GM21723 (cell line): ENCODE measurements around the gene ZBTB42.
A peak's percentile ranks its signal among the peaks of the same experiment; 100 is the strongest.

Experiments used
- ATAC-seq: cut with Tn5 transposase; IDR thresholded peaks from one replicate; pipeline ENCODE4 v1.9.1; 2021; ENCODE audit warnings: mild to moderate bottlenecking, moderate library complexity; ENCODE audit not compliant: unreplicated experiment

Gene ZBTB42

GRCh38 chr14:104794631-104794992, 6.3 kb upstream of the ZBTB42 start:
- ATAC-seq, result peak; percentile 11

GRCh38 chr14:104794993-104795780, 5.7 kb upstream of the ZBTB42 start, which contains the start of gene AKT1:
Gene AKT1, minus strand, starts transcription at chr14:104795748. Its CDS starts 3,105 bp downstream, at chr14:104792643.
- ATAC-seq, result peak; percentile 17

GRCh38 chr14:104795781-104796686, 4.9 kb upstream of the ZBTB42 start:
- peak; percentile 37 for ATAC-seq

- ATAC-seq, result no peak
Measured at GRCh38 chr14:104796687-104797081, 4.2 kb upstream of the ZBTB42 start.

- ATAC-seq, result no peak
Measured at GRCh38 chr14:104797115-104798044, 3.5 kb upstream of the ZBTB42 start.

GRCh38 chr14:104798300-104799243, 2.3 kb upstream of the ZBTB42 start:
- ATAC-seq, result no peak

- no peak for ATAC-seq
Measured at GRCh38 chr14:104799244-104800014, 1.5 kb upstream of the ZBTB42 start.

GRCh38 chr14:104800015-104800770, 708 bp upstream of the ZBTB42 start:
- ATAC-seq, result peak; percentile 55

GRCh38 chr14:104801520-104802393, 856 bp downstream of the ZBTB42 start:
- no peak for ATAC-seq

- no peak for ATAC-seq
Measured at GRCh38 chr14:104802394-104803184, 1.7 kb downstream of the ZBTB42 start.

GRCh38 chr14:104803280-104803911, 2.5 kb downstream of the ZBTB42 start:
- ATAC-seq, result no peak

- ATAC-seq, result no peak
Measured at GRCh38 chr14:104803912-104804410, 3.1 kb downstream of the ZBTB42 start.

GRCh38 chr14:104804481-104805325, 3.8 kb downstream of the ZBTB42 start:
- ATAC-seq, result no peak

- ATAC-seq, result no peak
Measured at GRCh38 chr14:104805326-104805678, 4.4 kb downstream of the ZBTB42 start.
